HFF-Myc (cell line): Measurements from ENCODE around the gene TUNAR.

Experiments
- DNase-seq: peaks from one replicate; pipeline ENCODE4 v3.0.0-alpha.2; 2011; ENCODE audit warnings: low read depth; ENCODE audit errors: extremely low read depth
- H3K4me3 ChIP-seq: replicated peaks from 2 replicates; pipeline ENCODE4 v1.5.1; 2011; ENCODE audit warnings: low read depth, mild to moderate bottlenecking, control low read depth, low read length
- TF ChIP-seq, protein P1 (sequence below): IDR thresholded peaks from 2 replicates; pipeline ENCODE4 v1.5.1; 2012; ENCODE audit warnings: mild to moderate bottlenecking, low read depth, low read length, control low read depth; ENCODE audit errors: missing control alignments

TUNAR gene

DNA sequence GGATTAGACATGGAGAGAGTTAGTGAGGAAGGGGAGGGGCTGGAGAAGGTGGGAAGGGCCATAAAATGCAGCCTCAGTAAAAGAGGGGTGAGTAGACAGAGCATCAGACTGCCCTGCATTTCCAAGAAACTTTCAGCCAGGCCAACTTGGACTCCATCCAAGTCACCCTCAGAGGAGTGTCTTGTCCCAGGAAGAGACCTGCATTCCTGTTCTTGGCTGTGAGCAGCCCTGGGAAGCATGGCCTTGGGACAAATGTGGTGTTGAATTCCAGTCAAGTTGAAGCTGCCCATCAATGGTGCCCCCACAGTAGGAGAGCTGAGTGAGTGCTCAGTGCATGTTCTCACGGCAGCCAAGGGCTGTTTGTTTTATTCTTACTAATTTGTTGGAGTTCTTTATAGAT is 35.0 kb upstream of the TUNAR start:
- no peak overlapping the region for H3K4me3 ChIP-seq
- TF ChIP-seq, protein P1, sequence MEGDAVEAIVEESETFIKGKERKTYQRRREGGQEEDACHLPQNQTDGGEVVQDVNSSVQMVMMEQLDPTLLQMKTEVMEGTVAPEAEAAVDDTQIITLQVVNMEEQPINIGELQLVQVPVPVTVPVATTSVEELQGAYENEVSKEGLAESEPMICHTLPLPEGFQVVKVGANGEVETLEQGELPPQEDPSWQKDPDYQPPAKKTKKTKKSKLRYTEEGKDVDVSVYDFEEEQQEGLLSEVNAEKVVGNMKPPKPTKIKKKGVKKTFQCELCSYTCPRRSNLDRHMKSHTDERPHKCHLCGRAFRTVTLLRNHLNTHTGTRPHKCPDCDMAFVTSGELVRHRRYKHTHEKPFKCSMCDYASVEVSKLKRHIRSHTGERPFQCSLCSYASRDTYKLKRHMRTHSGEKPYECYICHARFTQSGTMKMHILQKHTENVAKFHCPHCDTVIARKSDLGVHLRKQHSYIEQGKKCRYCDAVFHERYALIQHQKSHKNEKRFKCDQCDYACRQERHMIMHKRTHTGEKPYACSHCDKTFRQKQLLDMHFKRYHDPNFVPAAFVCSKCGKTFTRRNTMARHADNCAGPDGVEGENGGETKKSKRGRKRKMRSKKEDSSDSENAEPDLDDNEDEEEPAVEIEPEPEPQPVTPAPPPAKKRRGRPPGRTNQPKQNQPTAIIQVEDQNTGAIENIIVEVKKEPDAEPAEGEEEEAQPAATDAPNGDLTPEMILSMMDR, result no peak
- no peak for DNase-seq

GRCh38 chr14:95849761-95850160 is 26.9 kb upstream of the TUNAR start:
- no peak overlapping the region for H3K4me3 ChIP-seq
- DNase-seq, result no peak
- TF ChIP-seq, protein P1, result no peak

- TF ChIP-seq, protein P1, result no peak
- no peak for DNase-seq
- H3K4me3 ChIP-seq, result no peak overlapping the region
Observed at GRCh38 chr14:95850429-95850828, 26.2 kb upstream of the TUNAR start.

DNA sequence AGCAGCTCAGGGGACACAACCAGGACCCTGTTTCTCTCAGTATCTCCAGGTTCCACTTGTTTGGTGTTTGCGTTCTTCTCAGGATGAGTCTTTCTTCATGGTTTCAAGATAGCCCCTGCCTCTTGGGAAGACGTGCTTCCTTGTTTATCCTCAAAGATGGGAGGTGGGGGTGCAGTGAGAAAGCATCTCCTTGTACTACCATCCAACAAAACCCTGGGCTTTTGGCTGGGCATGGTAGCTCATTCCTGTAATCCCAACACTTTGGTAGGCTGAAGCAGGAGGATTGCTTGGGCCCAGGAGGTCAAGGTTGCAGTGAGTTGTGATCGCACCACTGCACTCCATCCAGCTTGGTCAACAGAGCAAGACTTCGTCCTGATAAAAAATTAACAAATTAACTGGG is 21.0 kb upstream of the TUNAR start:
- TF ChIP-seq, protein P1, result no peak
- no peak for DNase-seq
- no peak overlapping the region for H3K4me3 ChIP-seq

DNA sequence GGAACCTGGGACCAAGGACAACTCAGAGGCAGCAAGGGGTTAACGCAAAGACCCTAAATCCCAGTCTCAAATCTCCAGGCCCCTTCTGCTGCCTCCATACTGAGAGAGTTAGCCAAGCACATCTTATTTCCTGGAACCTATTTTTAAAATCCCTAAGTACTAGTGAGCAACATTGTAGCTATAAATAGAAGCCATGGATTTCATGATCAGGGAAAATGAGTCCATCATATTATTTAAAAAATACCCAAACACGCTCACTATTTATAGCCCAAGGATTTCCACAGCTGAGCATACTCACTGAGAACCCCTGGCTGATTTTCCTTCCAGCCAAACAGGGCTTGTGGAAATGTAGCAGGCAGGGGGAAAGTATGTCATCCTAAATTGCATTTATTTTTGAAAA is 19.4 kb upstream of the TUNAR start:
- TF ChIP-seq, protein P1, result no peak
- no peak for DNase-seq
- H3K4me3 ChIP-seq, result no peak overlapping the region

GRCh38 chr14:95858893-95859292 is 17.7 kb upstream of the TUNAR start:
- TF ChIP-seq, protein P1, result no peak
- no peak overlapping the region for H3K4me3 ChIP-seq
- no peak for DNase-seq

GRCh38 chr14:95862243-95862642 is 14.4 kb upstream of the TUNAR start:
- no peak for DNase-seq
- H3K4me3 ChIP-seq, result no peak overlapping the region
- TF ChIP-seq, protein P1, result no peak
